ENCODE results near the gene RIBC2. TPM values are rescaled to one million over a fixed set of nuclear protein-coding genes. Genes with fewer than 3 reads are reported as not detected.

Gene RIBC2
- total RNA-seq, 4 donors from 2014 or later = not detected

DNA sequence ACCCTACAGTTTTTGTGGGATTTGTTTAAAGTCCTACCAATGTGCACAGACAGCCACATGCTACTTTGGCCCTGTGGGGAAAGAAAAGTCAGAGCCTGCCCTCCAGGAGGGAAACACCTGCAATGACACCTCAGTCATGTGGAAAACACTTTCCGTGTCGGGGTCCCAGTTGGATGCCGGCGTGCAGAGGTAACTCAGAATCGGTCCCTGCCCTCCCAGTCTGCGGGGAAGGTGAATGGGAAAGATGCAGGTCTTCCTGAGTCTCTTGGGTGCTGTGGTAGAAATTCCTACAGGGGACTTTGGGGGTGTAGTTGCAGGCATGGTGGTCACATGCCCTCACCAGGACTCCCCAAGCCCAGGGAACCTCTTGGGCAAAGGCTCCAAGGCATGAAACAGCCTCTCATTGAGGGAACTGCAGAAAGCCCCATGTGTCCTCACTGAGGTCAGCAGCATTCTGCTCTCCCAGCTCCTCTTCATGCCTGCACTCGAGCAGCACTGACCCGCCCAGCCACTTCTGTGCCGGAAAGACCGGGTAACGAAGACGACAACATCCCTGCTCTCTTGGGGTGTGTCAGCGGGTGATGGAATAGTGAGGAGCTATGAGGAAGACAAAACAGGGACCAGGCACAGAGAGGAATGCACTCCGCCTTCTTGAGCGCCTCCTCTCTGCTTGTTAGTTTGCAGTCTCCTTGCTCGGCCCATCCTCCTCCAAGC lies 4.7 kb downstream of the RIBC2 start:
- Histone ChIP-seq H3K9me3 (no peaks in the 10 kb centered on the region), H3K36me3 (no peaks in the 10 kb centered on the region), H3K4me1 (peaks cover 3 to 11% (median 10%) of the 10 kb centered on the region in 4 donors), H3K27me3 (peaks cover 0 to 3% (median 0%) of the 10 kb centered on the region in 4 donors), H3K27ac (replicated peaks in 1 of 4) (no peak overlapping the region), H3K4me3 (no peak overlapping the region)
- no peak for DNase-seq (ENCODE audit: extremely low spot score)
- intact Hi-C loops (cut with DNase I) = no loop called here
- 93% methylated on average over 16 of the region's 16 CpGs for WGBS
- TF ChIP-seq POLR2A (IDR thresholded peaks at IDR 0.05; ENCODE audit: low read depth) (no peak), POLR2AphosphoS5 (IDR thresholded peaks at IDR 0.05) (no peak), EP300 (IDR thresholded peaks at IDR 0.05) (no peak)
- TF ChIP-seq, protein P1, sequence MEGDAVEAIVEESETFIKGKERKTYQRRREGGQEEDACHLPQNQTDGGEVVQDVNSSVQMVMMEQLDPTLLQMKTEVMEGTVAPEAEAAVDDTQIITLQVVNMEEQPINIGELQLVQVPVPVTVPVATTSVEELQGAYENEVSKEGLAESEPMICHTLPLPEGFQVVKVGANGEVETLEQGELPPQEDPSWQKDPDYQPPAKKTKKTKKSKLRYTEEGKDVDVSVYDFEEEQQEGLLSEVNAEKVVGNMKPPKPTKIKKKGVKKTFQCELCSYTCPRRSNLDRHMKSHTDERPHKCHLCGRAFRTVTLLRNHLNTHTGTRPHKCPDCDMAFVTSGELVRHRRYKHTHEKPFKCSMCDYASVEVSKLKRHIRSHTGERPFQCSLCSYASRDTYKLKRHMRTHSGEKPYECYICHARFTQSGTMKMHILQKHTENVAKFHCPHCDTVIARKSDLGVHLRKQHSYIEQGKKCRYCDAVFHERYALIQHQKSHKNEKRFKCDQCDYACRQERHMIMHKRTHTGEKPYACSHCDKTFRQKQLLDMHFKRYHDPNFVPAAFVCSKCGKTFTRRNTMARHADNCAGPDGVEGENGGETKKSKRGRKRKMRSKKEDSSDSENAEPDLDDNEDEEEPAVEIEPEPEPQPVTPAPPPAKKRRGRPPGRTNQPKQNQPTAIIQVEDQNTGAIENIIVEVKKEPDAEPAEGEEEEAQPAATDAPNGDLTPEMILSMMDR (IDR thresholded peaks at IDR 0.05) = no peak

DNA sequence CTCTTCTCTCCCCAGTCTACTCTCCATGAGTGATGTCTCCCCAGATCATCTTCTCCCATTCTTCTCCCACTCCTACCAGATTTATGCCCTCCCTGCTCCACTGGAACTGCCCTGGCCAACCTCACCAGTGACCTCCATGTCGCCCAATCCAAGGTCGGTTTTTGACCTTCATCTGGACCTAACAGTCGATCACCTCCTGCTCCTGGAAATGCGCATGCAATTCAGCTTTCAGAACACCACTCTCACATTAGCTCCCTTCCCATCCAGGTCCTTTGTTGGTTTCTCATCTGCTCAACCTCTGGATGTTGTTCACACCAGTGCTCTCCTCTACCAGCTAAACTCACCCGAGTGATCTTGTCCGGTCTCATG lies 5.3 kb downstream of the RIBC2 start:
- intact Hi-C loops (cut with DNase I) = no loop called here
- Histone ChIP-seq H3K9me3 (no peaks in the 10 kb centered on the region), H3K4me1 (peaks cover 0 to 6% (median 5%) of the 10 kb centered on the region in 4 donors), H3K4me3 (no peak overlapping the region), H3K27ac (replicated peaks in 1 of 4) (no peak overlapping the region), H3K27me3 (no peaks in the 10 kb centered on the region), H3K36me3 (no peaks in the 10 kb centered on the region)
- 95% methylated on average over 6 of the region's 6 CpGs for WGBS
- TF ChIP-seq POLR2AphosphoS5 (IDR thresholded peaks at IDR 0.05) = no peak
- TF ChIP-seq POLR2A (IDR thresholded peaks at IDR 0.05; ENCODE audit: low read depth) = no peak
- TF ChIP-seq EP300 (IDR thresholded peaks at IDR 0.05) = no peak
- TF ChIP-seq, protein P1 (IDR thresholded peaks at IDR 0.05) = no peak
- no peak for DNase-seq (ENCODE audit: extremely low spot score)

DNA sequence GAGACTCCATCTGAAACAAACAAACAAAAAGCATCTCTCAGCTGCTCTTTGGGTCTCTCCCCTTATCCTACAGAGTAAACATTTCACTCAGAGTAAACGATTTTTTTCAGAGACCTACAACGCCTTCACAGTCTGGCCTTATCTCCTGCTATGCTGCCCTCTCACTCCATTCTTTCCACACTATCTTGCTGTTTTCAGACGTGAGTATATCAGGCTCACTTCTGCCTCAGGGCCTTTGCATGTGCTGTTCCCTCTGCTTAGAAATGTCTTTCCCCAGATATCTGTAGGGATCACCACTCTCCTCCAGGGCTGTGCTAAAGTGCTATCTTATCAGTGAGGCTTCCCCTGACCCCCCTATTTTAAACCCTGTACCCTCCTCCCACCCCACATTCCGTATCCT lies 6.5 kb downstream of the RIBC2 start:
- intact Hi-C loops (cut with DNase I) = no loop called here
- WGBS = 80% methylated on average over 4 of the region's 4 CpGs

DNA sequence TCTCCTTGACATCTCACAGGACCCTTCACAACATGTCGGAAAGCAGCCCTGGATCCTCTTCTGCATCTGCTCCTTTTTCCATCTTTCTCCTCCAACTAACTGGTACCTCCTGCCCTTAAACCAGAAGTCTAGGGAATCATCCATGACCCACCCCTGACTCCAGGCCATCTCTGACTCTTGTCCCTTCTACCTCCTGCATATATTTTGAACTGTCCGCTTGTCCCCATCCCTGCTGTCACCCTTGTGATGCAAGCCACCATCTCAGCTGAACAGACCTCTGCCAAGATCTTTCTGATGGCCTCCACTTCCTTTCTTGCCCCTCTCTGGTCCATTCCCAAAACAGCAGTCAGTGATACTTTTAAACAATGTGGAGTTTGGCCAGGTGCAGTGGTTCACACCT lies 7.0 kb downstream of the RIBC2 start:
- no peak overlapping the region for H3K4me3 ChIP-seq
- WGBS = 92% methylated on average over 2 of the region's 2 CpGs
- H3K27ac ChIP-seq (replicated peaks in 1 of 4) = no peak overlapping the region
- DNase-seq (ENCODE audit: extremely low spot score) = no peak
- no peaks in the 10 kb centered on the region for H3K4me1 ChIP-seq
- intact Hi-C loops (cut with DNase I) = no loop called here
- TF ChIP-seq, protein P1 (IDR thresholded peaks at IDR 0.05) = no peak
- no peaks in the 10 kb centered on the region for H3K27me3 ChIP-seq
- no peaks in the 10 kb centered on the region for H3K9me3 ChIP-seq
- no peaks in the 10 kb centered on the region for H3K36me3 ChIP-seq

More for the DNA sequence above, 6.5 kb downstream of the RIBC2 start:
- Histone ChIP-seq H3K27ac (replicated peaks in 1 of 4) (no peak overlapping the region), H3K4me3 (no peak overlapping the region), H3K36me3 (no peaks in the 10 kb centered on the region), H3K27me3 (no peaks in the 10 kb centered on the region), H3K9me3 (no peaks in the 10 kb centered on the region), H3K4me1 (no peaks in the 10 kb centered on the region)
- DNase-seq (ENCODE audit: extremely low spot score) = no peak
- TF ChIP-seq POLR2AphosphoS5 (IDR thresholded peaks at IDR 0.05) (no peak), POLR2A (IDR thresholded peaks at IDR 0.05; ENCODE audit: low read depth) (no peak), EP300 (IDR thresholded peaks at IDR 0.05) (no peak)
- TF ChIP-seq, protein P1 (IDR thresholded peaks at IDR 0.05) = no peak
